ENCODE measurements around the gene DGKQ. TPM values are rescaled to one million over a fixed set of nuclear protein-coding genes. Genes with fewer than 3 reads are reported as not detected.
A peak's percentile ranks its signal among the peaks of the same experiment; 100 is the strongest.

The DGKQ gene
- total and polyA plus RNA-seq, 11 donors: 2.6 to 7.3 (median 4.1) TPM

DNA sequence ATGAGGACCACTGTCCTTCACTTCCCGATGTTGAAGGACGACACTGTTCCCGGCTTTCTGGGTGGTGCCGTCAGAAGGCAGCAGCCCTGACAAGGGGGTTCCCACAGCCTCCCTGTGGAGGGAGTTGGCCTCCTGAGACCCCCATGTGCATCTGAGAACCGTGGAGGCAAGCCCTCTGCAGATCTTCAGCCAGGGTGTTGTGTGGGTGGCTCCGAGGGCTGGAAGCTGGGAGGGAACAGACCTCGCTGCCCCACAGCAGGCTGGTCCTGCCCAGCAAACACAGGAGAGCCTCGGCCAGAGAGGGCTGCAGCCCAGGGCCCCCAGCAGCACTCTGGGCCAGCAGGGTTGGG, 16.2 kb downstream of the DGKQ start:
- 76 to 88% (median 81%) methylated on average over 6 to 8 of the region's 8 CpGs for WGBS, 4 donors
- peak in 1 of 5 donors; percentile 13 for DNase-seq
- H3K36me3 ChIP-seq: peaks cover 0 to 67% (median 32%) of the 10 kb centered on the region in 9 donors

DNA sequence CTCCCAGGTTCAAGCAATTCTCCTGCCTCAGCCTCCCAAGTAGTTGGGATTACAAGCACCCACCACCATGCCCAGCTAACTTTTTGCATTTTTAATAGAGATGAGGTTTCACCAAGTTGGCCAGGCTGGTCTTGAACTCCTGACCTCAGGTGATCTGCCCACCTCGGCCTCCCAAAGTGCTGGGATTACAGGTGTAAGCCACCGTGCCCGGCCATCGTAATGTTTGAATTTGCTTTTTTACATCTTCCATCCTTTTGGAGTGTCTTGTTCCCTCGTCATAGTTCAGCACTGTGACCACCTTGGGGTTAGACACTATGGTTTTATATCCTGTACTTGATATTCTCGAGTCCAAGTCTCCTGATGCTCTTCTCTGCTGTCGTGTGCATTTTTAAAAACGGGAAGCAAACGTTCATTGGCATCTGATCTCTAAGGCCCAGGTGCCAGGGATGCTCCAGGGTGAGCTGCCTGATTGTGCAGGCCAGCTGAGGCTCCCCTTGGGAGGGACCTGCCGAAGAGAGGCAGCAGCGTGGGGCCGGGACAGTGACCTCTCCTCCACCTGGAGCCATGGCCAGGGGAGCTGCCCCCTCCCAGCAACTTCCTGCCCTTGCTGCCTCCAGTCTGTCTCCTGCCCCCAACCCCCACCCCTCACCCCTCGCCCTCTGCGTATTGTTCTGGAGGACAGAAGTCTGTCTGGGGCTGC, 16.7 kb downstream of the DGKQ start:
- H3K27me3 ChIP-seq: no peaks in the 10 kb centered on the region
- peaks cover 0 to 66% (median 27%) of the 10 kb centered on the region in 9 donors for H3K36me3 ChIP-seq
- TF ChIP-seq POLR2A (IDR thresholded peaks at IDR 0.05): no peak
- TF ChIP-seq, protein P1, sequence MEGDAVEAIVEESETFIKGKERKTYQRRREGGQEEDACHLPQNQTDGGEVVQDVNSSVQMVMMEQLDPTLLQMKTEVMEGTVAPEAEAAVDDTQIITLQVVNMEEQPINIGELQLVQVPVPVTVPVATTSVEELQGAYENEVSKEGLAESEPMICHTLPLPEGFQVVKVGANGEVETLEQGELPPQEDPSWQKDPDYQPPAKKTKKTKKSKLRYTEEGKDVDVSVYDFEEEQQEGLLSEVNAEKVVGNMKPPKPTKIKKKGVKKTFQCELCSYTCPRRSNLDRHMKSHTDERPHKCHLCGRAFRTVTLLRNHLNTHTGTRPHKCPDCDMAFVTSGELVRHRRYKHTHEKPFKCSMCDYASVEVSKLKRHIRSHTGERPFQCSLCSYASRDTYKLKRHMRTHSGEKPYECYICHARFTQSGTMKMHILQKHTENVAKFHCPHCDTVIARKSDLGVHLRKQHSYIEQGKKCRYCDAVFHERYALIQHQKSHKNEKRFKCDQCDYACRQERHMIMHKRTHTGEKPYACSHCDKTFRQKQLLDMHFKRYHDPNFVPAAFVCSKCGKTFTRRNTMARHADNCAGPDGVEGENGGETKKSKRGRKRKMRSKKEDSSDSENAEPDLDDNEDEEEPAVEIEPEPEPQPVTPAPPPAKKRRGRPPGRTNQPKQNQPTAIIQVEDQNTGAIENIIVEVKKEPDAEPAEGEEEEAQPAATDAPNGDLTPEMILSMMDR (IDR thresholded peaks at IDR 0.05): no peak
- H3K4me3 ChIP-seq: no peak overlapping the region
- H3K4me1 ChIP-seq: no peaks in the 10 kb centered on the region
- intact Hi-C loops (cut with DNase I): no loop called here
- WGBS, 4 donors: 80 to 87% (median 83%) methylated on average over 13 to 14 of the region's 14 CpGs
- no peak overlapping the region for H3K27ac ChIP-seq
- no peak for ATAC-seq
- DNase-seq: peak in 1 of 5 donors; percentile 19
- H3K9me3 ChIP-seq: no peaks in the 10 kb centered on the region

More for the DNA sequence above, 16.2 kb downstream of the DGKQ start:
- Histone ChIP-seq H3K27me3 (no peaks in the 10 kb centered on the region), H3K9me3 (no peaks in the 10 kb centered on the region), H3K27ac (no peak overlapping the region), H3K4me1 (no peaks in the 10 kb centered on the region), H3K4me3 (no peak overlapping the region)
- TF ChIP-seq POLR2A (IDR thresholded peaks at IDR 0.05): no peak
- TF ChIP-seq, protein P1 (IDR thresholded peaks at IDR 0.05): no peak
- intact Hi-C loops (cut with DNase I): no loop called here
- no peak for ATAC-seq

DNA sequence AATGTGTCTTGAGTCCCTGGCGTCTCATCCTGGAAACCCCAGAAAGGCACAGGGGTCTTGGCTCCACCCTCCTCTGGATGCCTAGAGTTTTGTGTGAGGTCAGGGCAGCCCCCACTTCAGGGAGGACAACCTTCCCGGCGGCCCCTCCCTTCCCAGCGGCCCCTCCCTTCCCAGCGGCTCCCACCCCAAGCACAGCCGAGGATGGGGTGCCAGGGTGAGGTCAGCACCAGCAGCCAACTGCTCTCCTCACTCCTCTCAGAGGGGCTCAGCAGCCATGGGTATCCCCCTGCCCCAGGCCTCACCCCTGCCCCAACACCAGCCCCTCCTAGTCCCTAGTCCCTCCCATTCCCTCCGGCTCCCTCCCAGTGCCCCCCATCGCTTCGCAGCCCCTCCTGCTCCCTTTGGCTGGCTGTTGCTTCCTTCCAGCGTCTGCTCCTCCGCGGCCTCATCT, 17.4 kb downstream of the DGKQ start:
- TF ChIP-seq, protein P1 (IDR thresholded peaks at IDR 0.05): no peak
- no peak for TF ChIP-seq POLR2A (IDR thresholded peaks at IDR 0.05)
- H3K27me3 ChIP-seq: no peaks in the 10 kb centered on the region
- WGBS, 4 donors: 79 to 93% (median 81%) methylated on average over 11 to 12 of the region's 12 CpGs
- H3K9me3 ChIP-seq: no peaks in the 10 kb centered on the region
- no peaks in the 10 kb centered on the region for H3K4me1 ChIP-seq
- H3K4me3 ChIP-seq: no peak overlapping the region
- peaks cover 0 to 65% (median 25%) of the 10 kb centered on the region in 9 donors for H3K36me3 ChIP-seq
- ATAC-seq: no peak
- no peak overlapping the region for H3K27ac ChIP-seq
- intact Hi-C loops (cut with DNase I): no loop called here
- DNase-seq: peak in 2 of 5 donors; percentile 4 to 13

DNA sequence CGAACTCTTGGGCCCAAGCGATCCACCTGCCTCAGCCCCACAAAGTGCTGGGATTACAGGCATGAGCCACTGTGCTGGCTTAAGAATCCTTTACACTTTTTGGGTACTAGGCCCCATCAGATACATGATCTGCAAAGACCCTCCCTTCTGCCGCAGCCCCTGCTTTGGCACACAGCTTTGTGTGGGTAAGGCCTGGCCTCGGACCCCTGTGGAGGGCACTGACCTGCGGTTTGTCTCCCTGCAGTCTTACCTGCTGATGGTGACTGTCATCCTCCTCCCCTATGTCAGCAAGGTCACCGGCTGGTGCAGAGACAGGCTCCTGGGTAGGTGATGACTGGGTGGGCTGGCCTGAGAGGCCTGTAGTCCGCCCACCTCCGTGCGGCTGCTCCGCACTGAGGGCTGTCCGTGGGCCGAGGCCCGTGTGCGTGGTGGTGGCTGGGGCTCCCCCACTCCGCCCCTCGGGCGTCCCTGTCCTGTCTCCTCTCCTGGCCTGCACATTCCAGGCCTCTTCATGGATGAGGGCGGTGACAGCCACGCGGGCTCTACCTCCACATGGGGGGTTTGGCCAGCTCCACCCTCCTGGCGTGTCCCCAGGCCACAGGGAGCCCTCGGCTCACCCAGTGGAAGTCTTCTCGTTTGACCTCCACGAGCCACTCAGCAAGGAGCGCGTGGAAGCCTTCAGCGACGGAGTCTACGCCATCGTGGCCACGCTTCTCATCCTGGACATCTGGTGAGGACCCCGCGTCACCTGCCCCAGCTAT, 18.0 kb downstream of the DGKQ start:
- H3K4me3 ChIP-seq: no peak overlapping the region
- TF ChIP-seq, protein P1 (IDR thresholded peaks at IDR 0.05): no peak
- no peak for TF ChIP-seq POLR2A (IDR thresholded peaks at IDR 0.05)
- H3K27me3 ChIP-seq: no peaks in the 10 kb centered on the region
- DNase-seq (peak in 1 of 5 donors; percentile 17), ATAC-seq (no peak)
- no peaks in the 10 kb centered on the region for H3K9me3 ChIP-seq
- no peak overlapping the region for H3K27ac ChIP-seq
- intact Hi-C loops (cut with DNase I): no loop called here
- WGBS, 4 donors: 92 to 95% (median 93%) methylated on average over 17 to 33 of the region's 33 CpGs
- peaks cover 0 to 60% (median 25%) of the 10 kb centered on the region in 9 donors for H3K36me3 ChIP-seq
- H3K4me1 ChIP-seq: no peaks in the 10 kb centered on the region
